ENCODE measurements around the gene EIF4G3. TPM values are rescaled to one million over a fixed set of nuclear protein-coding genes. Genes with fewer than 3 reads are reported as not detected.

EIF4G3 gene
- total RNA-seq, 4 donors from 2014 or later: 82.1 to 143 (median 101) TPM

DNA sequence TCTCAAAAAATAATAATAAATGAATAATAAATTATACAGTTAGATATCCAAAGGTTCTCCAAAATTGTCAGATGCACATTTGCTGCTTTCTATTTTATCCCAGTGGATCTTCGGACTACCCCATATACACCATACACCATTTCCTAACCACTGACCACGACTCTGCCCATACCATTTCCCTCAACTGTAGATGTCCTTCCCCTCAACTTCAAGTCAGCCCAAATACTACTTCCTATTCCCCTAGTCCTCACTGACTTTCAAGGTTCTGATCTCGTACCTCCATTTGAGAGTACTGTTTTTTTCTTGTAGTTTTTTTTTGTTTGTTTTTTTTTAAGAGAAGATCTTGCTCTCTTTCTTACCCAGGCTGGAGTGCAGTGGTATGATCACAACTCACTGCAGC is 19.6 kb downstream of the EIF4G3 start:
- Histone ChIP-seq H3K27ac (no peak overlapping the region), H3K27me3 (no peaks in the 10 kb centered on the region), H3K36me3 (peaks cover 0 to 10% (median 0%) of the 10 kb centered on the region in 4 donors), H3K9me3 (no peaks in the 10 kb centered on the region), H3K4me3 (no peak overlapping the region), H3K4me1 (no peaks in the 10 kb centered on the region)
- in situ Hi-C loops (cut with MboI; ENCODE audit: low pct_ligation_motif_present in 1 of 4, low pct_unique_long_range_greater_than_20kb in 1 of 4, low sequenced_read_pairs in 3 of 4): no loop called here
- TF ChIP-seq, protein P1, sequence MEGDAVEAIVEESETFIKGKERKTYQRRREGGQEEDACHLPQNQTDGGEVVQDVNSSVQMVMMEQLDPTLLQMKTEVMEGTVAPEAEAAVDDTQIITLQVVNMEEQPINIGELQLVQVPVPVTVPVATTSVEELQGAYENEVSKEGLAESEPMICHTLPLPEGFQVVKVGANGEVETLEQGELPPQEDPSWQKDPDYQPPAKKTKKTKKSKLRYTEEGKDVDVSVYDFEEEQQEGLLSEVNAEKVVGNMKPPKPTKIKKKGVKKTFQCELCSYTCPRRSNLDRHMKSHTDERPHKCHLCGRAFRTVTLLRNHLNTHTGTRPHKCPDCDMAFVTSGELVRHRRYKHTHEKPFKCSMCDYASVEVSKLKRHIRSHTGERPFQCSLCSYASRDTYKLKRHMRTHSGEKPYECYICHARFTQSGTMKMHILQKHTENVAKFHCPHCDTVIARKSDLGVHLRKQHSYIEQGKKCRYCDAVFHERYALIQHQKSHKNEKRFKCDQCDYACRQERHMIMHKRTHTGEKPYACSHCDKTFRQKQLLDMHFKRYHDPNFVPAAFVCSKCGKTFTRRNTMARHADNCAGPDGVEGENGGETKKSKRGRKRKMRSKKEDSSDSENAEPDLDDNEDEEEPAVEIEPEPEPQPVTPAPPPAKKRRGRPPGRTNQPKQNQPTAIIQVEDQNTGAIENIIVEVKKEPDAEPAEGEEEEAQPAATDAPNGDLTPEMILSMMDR (IDR thresholded peaks at IDR 0.05): no peak
- TF ChIP-seq EP300 (IDR thresholded peaks at IDR 0.05; ENCODE audit: low read depth) (no peak), POLR2AphosphoS5 (IDR thresholded peaks at IDR 0.05) (no peak)
- 73 to 89% methylated on average over 3 of the region's 3 CpGs for WGBS, 2 donors (ENCODE audit: low coverage in 1 of 2)
- intact Hi-C loops (cut with DNase I; ENCODE audit: low total_unique reads): no loop called here
- DNase-seq: no peak

DNA sequence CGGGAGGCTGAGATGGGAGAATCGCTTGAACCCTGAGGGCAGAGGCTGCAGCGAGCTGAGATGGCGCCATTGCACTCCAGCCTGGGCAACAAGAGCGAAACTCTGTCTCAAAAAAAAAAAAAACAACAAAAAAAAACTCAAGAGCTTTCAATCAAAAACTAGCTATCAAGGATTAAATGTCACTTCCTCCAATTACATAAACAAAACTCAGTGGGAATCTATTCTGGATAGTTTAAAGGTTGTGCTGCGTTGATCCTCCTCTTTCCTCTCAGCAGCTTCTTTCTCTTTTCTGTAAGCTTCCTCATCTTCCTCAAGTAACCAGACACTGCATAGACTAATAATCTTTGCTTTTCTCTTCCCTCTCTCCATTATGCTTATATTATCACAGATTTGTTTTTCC is 20.7 kb downstream of the EIF4G3 start:
- DNase-seq: no peak
- no peaks in the 10 kb centered on the region for H3K9me3 ChIP-seq
- intact Hi-C loops (cut with DNase I; ENCODE audit: low total_unique reads) (no loop called here), in situ Hi-C loops (cut with MboI; ENCODE audit: low pct_ligation_motif_present in 1 of 4, low pct_unique_long_range_greater_than_20kb in 1 of 4, low sequenced_read_pairs in 3 of 4) (no loop called here)
- H3K36me3 ChIP-seq: peaks cover 0 to 10% (median 0%) of the 10 kb centered on the region in 4 donors
- 88 to 91% methylated on average over 4 to 6 of the region's 6 CpGs for WGBS, 2 donors (ENCODE audit: low coverage in 1 of 2)
- peaks cover 0 to 4% (median 0%) of the 10 kb centered on the region in 4 donors for H3K4me1 ChIP-seq
- no peak overlapping the region for H3K4me3 ChIP-seq
- TF ChIP-seq EP300 (IDR thresholded peaks at IDR 0.05; ENCODE audit: low read depth): no peak
- TF ChIP-seq POLR2AphosphoS5 (IDR thresholded peaks at IDR 0.05): no peak
- no peak for TF ChIP-seq POLR2A (IDR thresholded peaks at IDR 0.05)
- TF ChIP-seq, protein P1 (IDR thresholded peaks at IDR 0.05): no peak
- no peak overlapping the region for H3K27ac ChIP-seq
- H3K27me3 ChIP-seq: no peaks in the 10 kb centered on the region

DNA sequence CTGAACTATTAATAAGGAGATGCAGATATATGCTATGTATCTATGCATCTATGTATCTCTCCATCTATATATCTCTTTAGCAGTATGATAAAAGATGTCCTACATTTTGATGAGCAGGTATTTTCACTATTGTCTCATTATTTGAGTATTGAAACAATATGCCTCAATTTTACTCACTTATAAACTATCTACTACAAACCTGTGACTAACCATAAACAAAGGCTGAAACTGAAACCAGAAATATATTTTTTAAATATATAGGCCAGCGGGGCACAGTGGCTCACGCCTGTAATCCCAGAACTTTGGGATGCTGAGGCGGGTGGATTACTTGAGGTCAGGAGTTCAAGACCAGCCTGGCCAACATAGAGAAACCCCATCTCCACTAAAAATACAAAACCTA is 22.0 kb downstream of the EIF4G3 start:
- no peak overlapping the region for H3K27ac ChIP-seq
- in situ Hi-C loops (cut with MboI; ENCODE audit: low pct_ligation_motif_present in 1 of 4, low pct_unique_long_range_greater_than_20kb in 1 of 4, low sequenced_read_pairs in 3 of 4): no loop called here
- H3K4me3 ChIP-seq: no peak overlapping the region
- TF ChIP-seq POLR2AphosphoS5 (IDR thresholded peaks at IDR 0.05): no peak
- TF ChIP-seq, protein P1 (IDR thresholded peaks at IDR 0.05): no peak
- no peak for TF ChIP-seq EP300 (IDR thresholded peaks at IDR 0.05; ENCODE audit: low read depth)
- no peak for TF ChIP-seq POLR2A (IDR thresholded peaks at IDR 0.05)
- DNase-seq: no peak
- H3K36me3 ChIP-seq: peaks cover 0 to 7% (median 0%) of the 10 kb centered on the region in 4 donors
- H3K4me1 ChIP-seq: peaks cover 6 to 13% (median 8%) of the 10 kb centered on the region in 4 donors
- 81% methylated on average over 3 of the region's 3 CpGs; no CpG with 5 or more reads in 1 of the 2 donors for WGBS, 2 donors (ENCODE audit: low coverage in 1 of 2)
- H3K27me3 ChIP-seq: no peaks in the 10 kb centered on the region
- intact Hi-C loops (cut with DNase I; ENCODE audit: low total_unique reads): no loop called here
- H3K9me3 ChIP-seq: no peaks in the 10 kb centered on the region

DNA sequence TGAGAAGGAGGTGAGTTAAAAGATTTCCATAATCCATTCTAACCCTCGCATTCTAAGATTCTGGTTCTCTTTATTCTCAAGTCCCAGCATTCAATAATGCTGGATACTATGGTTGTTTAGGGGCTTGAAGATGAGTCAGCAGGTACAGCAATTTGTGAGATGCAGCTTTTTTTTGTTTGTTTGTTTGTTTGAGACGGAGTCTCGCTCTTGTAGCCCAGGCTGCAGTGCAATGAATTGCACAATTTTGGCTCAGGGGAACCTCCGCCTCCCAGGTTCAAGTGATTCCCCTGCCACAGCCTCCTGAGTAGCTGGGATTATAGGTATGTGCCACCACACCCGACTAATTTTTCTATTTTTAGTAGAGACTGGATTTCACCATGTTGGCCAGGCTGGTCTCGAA is 23.3 kb downstream of the EIF4G3 start:
- H3K4me3 ChIP-seq: no peak overlapping the region
- WGBS, 2 donors (ENCODE audit: low coverage in 1 of 2): 75 to 92% methylated on average over 3 to 6 of the region's 6 CpGs

More for the DNA sequence above, 23.3 kb downstream of the EIF4G3 start:
- DNase-seq: no peak
- intact Hi-C loops (cut with DNase I; ENCODE audit: low total_unique reads) (no loop called here), in situ Hi-C loops (cut with MboI; ENCODE audit: low pct_ligation_motif_present in 1 of 4, low pct_unique_long_range_greater_than_20kb in 1 of 4, low sequenced_read_pairs in 3 of 4) (no loop called here)
- Histone ChIP-seq H3K27me3 (no peaks in the 10 kb centered on the region), H3K36me3 (peaks cover 0 to 4% (median 0%) of the 10 kb centered on the region in 4 donors), H3K27ac (no peak overlapping the region), H3K4me1 (peaks cover 12 to 24% (median 14%) of the 10 kb centered on the region in 4 donors), H3K9me3 (no peaks in the 10 kb centered on the region)
- TF ChIP-seq POLR2A (IDR thresholded peaks at IDR 0.05) (no peak), EP300 (IDR thresholded peaks at IDR 0.05; ENCODE audit: low read depth) (no peak), POLR2AphosphoS5 (IDR thresholded peaks at IDR 0.05) (no peak)
- TF ChIP-seq, protein P1 (IDR thresholded peaks at IDR 0.05): no peak

All from transverse colon (tissue), 4 donors.